ENCODE data around the gene BARX2.

DNA sequence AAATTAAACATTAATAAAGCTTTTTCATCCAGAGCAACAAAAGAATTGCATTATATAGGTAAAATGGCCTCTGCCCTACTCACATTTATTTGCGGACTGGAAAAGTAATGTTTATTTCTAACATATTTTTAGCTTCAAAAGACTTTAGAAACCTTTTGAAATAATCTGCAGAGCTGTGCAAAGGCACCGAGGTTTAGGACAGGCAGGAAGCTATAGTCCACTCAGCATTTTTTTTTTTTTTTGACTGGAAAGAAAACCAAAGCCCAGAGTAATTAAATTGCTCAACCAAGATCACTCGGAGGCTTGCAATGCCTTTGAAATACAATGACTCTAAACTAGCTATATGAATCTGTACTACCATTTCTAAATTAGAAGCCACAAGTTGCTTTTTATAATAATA is 19.1 kb downstream of the BARX2 start:
- TF ChIP-seq POLR2AphosphoS5 (IDR thresholded peaks at IDR 0.05; ENCODE audit: low read depth), result no peak
- TF ChIP-seq, protein P1, sequence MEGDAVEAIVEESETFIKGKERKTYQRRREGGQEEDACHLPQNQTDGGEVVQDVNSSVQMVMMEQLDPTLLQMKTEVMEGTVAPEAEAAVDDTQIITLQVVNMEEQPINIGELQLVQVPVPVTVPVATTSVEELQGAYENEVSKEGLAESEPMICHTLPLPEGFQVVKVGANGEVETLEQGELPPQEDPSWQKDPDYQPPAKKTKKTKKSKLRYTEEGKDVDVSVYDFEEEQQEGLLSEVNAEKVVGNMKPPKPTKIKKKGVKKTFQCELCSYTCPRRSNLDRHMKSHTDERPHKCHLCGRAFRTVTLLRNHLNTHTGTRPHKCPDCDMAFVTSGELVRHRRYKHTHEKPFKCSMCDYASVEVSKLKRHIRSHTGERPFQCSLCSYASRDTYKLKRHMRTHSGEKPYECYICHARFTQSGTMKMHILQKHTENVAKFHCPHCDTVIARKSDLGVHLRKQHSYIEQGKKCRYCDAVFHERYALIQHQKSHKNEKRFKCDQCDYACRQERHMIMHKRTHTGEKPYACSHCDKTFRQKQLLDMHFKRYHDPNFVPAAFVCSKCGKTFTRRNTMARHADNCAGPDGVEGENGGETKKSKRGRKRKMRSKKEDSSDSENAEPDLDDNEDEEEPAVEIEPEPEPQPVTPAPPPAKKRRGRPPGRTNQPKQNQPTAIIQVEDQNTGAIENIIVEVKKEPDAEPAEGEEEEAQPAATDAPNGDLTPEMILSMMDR (IDR thresholded peaks at IDR 0.05; ENCODE audit: insufficient read depth, low read length), result no peak
- TF ChIP-seq, protein P2, sequence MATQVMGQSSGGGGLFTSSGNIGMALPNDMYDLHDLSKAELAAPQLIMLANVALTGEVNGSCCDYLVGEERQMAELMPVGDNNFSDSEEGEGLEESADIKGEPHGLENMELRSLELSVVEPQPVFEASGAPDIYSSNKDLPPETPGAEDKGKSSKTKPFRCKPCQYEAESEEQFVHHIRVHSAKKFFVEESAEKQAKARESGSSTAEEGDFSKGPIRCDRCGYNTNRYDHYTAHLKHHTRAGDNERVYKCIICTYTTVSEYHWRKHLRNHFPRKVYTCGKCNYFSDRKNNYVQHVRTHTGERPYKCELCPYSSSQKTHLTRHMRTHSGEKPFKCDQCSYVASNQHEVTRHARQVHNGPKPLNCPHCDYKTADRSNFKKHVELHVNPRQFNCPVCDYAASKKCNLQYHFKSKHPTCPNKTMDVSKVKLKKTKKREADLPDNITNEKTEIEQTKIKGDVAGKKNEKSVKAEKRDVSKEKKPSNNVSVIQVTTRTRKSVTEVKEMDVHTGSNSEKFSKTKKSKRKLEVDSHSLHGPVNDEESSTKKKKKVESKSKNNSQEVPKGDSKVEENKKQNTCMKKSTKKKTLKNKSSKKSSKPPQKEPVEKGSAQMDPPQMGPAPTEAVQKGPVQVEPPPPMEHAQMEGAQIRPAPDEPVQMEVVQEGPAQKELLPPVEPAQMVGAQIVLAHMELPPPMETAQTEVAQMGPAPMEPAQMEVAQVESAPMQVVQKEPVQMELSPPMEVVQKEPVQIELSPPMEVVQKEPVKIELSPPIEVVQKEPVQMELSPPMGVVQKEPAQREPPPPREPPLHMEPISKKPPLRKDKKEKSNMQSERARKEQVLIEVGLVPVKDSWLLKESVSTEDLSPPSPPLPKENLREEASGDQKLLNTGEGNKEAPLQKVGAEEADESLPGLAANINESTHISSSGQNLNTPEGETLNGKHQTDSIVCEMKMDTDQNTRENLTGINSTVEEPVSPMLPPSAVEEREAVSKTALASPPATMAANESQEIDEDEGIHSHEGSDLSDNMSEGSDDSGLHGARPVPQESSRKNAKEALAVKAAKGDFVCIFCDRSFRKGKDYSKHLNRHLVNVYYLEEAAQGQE (IDR thresholded peaks at IDR 0.05; ENCODE audit: insufficient replicate concordance, low read depth), result no peak
